ENCODE results near the gene ALPK1. TPM values are rescaled to one million over a fixed set of nuclear protein-coding genes. Genes with fewer than 3 reads are reported as not detected.

ALPK1 gene
- total and polyA plus RNA-seq, 2 of the 8 experiments (the other 6 are each of a cell fraction or from before 2014, with no cell fraction given): 0.08 to 0.43 TPM

DNA sequence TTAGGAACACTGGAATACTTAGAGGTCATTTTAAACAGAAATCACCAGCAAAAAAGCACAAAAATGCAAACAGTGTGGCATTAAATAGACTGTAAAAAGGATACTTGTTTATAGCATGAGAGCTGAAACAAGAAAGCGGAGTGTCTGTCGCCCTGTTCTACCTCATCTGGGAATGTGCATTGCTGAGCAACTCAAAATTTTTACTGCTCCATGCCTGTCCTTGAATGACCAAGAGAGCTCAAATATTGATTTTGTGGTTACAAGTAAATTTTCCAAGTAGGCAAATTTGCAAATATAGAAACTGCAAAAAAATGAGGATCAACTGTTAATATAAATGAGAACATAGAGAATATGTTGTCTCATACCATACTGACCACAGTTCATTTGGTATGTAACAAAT is 40.1 kb upstream of the ALPK1 start:
- CTCF ChIA-PET (ENCODE audit: partially characterized antibody): interaction anchor here (0.7 to 1.3 kb wide), 4 partner anchors 10 to 277 kb away, joined by 3 to 7 read pairs (median 4); no protein-coding TSS in a partner anchor

More for the DNA sequence above, 40.1 kb upstream of the ALPK1 start:
- Histone ChIP-seq H2BK20ac (ENCODE audit: low read length) (no peak overlapping the region), H3K4me2 (ENCODE audit: insufficient read depth in 1 of 2, low read depth in 2 of 2, low read length in 2 of 2) (no peak overlapping the region), H3K4me1 (replicated peaks in 1 of 4; ENCODE audit: control insufficient read depth in 3 of 4, insufficient read depth in 4 of 4, low read length in 3 of 4) (peaks cover 0 to 2% (median 0%) of the 10 kb centered on the region in 4 experiments; a peak in 1 of 7 replicates), H3K79me1 (ENCODE audit: low read depth, low read length) (peaks cover 2% of the 10 kb centered on the region; the same call in 1 of the 2 replicates), H4K20me1 (replicated peaks in 1 of 2; ENCODE audit: control insufficient read depth in 1 of 2, insufficient read depth in 2 of 2, low read length in 2 of 2) (no peaks in the 10 kb centered on the region), H3K27ac (ENCODE audit: low read depth, low read length) (no peak overlapping the region), H4K91ac (replicated peaks; ENCODE audit: insufficient read length, low read length) (no peak overlapping the region), H3K14ac (ENCODE audit: insufficient read length) (no peak overlapping the region), H2AFZ (ENCODE audit: low read length) (no peak overlapping the region), H3K4ac (replicated peaks; ENCODE audit: insufficient read length, low read depth, low read length) (no peak overlapping the region), H3K4me3 (ENCODE audit: extremely low read depth in 1 of 4, insufficient read depth in 2 of 4, low read depth in 3 of 4, low read length in 4 of 4) (no peak overlapping the region), H3K36me3 (ENCODE audit: control insufficient read depth in 2 of 4, insufficient read depth in 4 of 4, low read length in 3 of 4) (peaks cover 0 to 20% (median 1%) of the 10 kb centered on the region in 4 experiments; a peak in 3 of 8 replicates), H2BK120ac (replicated peaks; ENCODE audit: low read depth, low read length) (no peak overlapping the region), H4K8ac (ENCODE audit: extremely low read depth, insufficient read depth, low read length) (no peak overlapping the region), H3K56ac (replicated peaks; ENCODE audit: insufficient read length, low read depth, low read length) (no peak overlapping the region), H2BK5ac (ENCODE audit: low read depth, low read length) (no peak overlapping the region), H2BK12ac (ENCODE audit: low read depth, low read length) (no peak overlapping the region), H4K5ac (ENCODE audit: insufficient read length, low read depth, low read length) (no peak overlapping the region), H2AK5ac (ENCODE audit: low read depth, low read length) (no peak overlapping the region), H3K23me2 (ENCODE audit: low read depth, low read length) (no peaks in the 10 kb centered on the region), H2BK15ac (ENCODE audit: low read length) (no peak overlapping the region), H3K9ac (replicated peaks in 1 of 4; ENCODE audit: extremely low read depth in 1 of 4, low read depth in 3 of 4, low read length in 3 of 4) (no peak overlapping the region), H3K79me2 (ENCODE audit: control insufficient read depth in 1 of 2, insufficient read depth in 2 of 2, low read length in 2 of 2) (peaks cover 0 to 5% of the 10 kb centered on the region in 2 experiments; a peak in 1 of 4 replicates), H3K27me3 (replicated peaks in 1 of 4; ENCODE audit: control insufficient read depth in 3 of 4, extremely low read depth in 1 of 4, insufficient read depth in 3 of 4, low read length in 3 of 4) (no peaks in the 10 kb centered on the region), H3K23ac (ENCODE audit: insufficient read length) (no peak overlapping the region), H3K9me3 (ENCODE audit: insufficient read depth in 2 of 2, low read depth in 1 of 2, low read length in 1 of 2) (no peaks in the 10 kb centered on the region), H3K18ac (ENCODE audit: extremely low read depth, low read length) (no peak overlapping the region)
- DNase-seq (ENCODE audit: low read depth in 1 of 2, low spot score in 2 of 2) (no peak), FAIRE-seq (no peak)
- 83% methylated on average over 2 of the region's 2 CpGs; no CpG with 5 or more reads in 1 of the 2 experiments for WGBS, 2 experiments (ENCODE audit: extremely low coverage in 1 of 2, insufficient coverage in 1 of 2, insufficient read length in 1 of 2, insufficient replicate concordance in 2 of 2, low coverage in 1 of 2, low lambda C conversion rate in 2 of 2, missing lambda C conversion rate in 1 of 2)
- POLR2A ChIA-PET (ENCODE audit: partially characterized antibody): interaction anchor here (0.9 kb wide), 1 partner anchor 15 kb away, joined by 3 read pairs; no protein-coding TSS in a partner anchor
- no peak for TF ChIP-seq BCL11A (IDR thresholded peaks at IDR 0.05; ENCODE audit: low read depth in 2 of 2, low read length in 2 of 2)
- TF ChIP-seq EGR1 (IDR thresholded peaks at IDR 0.05; ENCODE audit: borderline replicate concordance, low read depth, low read length): no peak
